Measurements from ENCODE around the gene GPC2.
A peak's percentile ranks its signal among the peaks of the same experiment; 100 is the strongest.
"Not testable (repeated sequence)": the region's sequence is repeated elsewhere in the genome, so short reads cannot be mapped to it uniquely, and the experiment has no call there.

GPC2 gene
- total RNA-seq = 2.3 to 6.1 reads per million in 2 experiments

DNA sequence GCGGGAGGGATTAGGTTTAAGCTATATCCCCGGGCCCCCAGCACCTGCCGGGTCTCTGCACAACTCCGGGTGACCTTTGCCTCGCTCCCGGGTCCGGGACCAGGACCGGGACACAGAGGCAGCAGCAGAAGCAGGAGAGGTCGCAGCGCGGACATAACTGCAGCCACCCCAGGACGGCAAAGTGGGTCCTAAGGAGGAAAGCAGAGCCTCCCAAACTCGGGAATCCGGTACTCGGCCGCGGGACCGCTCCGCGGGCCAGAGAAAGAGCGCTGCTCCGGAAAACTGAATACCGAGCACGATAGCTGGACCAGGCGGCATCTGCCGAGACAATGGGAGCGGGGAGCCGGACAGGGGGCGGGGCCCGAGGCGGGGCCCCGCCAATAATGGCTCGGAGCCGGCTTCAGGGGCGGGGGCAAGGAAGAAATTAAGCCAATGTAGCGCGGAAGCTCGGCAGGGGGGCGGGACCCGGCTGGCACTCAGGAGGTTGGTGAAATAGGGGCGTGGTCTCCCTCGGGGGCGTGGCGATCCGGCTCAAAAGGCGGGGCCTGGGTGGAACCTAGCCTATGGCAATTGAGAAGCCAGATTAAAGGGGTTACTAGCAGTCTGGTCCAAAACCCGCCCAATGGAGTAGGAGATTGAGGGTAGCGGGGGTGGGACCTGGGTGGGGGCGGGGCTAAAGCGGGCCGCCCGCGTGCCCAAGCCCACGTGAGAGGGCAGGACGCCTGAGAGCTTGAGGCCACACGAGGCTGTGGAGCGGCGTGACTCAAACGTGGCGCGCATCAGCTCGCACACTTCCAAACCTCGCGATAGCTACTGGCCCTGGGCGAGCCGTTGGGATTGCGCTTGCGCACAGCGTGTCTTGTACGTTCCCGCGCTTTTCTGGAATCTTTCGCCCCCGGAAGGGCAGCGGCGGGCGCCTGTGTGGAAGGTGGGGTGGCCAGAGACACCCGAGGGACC lies at the start of gene GPC2, which contains the start of gene STAG3:
Gene GPC2, minus strand, starts transcription at position 337 of the 957 bp plus-strand sequence. Its CDS starts 182 bp downstream, at position 155.
Gene STAG3, plus strand, starts transcription at position 874 of the 957 bp plus-strand sequence. CDS start 2,639 bp downstream, outside the sequence.
- DNase-seq (ENCODE audit: low read depth) = peak; percentile 96

DNA sequence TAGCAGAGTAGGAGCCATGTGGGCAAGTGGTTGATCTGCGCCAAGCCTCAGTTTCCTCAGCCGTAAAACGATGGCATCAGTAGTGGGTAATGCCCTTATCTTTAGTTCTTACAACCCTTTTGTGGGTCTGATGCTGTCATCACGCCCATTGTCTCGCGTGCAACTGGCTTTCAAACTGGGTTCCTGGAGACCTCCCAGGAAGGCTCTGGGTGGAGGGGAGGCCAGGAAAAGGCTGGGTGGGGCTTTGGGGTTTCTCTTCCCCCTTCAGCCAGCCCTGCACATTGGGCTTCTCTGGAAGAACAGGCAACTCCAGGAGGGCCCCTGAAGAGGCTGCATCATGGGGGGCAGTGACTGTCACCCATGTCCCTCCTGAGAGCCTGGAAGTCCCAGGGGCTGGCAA lies 47.7 kb upstream of the GPC2 start:
- DNase-seq (ENCODE audit: low read depth) = not testable (repeated sequence)

DNA sequence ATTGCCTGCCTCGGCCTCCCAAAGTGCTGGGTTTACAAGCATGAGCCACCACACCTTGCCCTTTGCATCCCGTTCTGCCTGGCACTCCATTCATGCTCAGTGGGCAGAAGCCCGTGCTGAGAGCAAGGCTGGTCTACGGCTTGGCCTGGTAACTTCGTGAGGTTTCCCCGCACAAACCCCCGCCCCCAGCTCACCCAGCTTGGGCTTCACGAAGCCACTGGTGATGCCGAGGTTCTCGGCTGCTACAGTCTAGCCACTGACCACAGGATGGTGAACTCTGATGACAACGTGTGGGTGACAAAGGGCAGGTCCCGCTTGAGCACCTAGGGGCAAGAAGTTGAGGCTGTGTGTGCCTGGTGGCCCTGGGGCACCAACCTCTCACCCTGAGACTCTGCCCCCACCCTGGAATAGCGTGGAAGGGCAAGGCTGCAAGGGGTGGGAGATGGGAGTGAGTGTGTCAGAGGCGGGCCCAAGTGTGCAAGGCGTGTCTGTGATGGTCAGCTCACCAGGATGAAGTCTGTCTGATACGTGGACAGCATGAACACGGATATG lies 46.3 kb upstream of the GPC2 start:
- DNase-seq (ENCODE audit: low read depth) = not testable (repeated sequence)

DNA sequence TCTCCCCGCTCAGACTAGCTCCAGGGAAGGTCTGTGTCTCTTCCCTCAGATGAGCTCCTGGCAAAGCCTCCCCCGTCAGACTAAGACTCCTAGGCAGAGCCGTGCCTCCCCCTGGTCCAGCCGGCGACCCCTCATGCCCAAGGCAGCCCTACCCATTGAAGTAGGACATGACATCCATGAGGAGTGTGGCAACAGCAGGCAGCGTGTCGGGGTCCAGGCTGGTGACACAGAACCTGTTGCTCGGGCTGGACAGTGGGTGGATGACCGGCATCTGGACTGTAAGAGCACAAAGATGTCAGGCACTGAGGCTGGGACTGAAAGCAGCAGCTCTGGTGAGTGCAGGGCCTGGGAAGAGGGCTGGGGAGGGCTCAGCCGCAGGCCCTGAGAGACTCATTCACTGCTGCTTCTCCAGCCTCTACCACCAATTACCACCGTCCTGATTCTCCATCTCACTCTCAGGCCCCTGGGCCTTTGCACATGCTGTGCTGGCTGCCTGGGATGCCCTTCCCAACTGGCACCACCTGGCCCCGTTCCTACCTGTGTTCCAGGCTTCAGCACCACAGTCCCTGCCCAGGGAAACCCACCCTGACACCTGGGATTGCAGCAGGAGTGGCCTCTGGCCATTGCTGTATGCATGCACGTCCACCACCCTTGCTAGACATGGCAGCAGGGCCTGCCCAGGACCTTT lies 45.4 kb upstream of the GPC2 start:
- no peak for DNase-seq (ENCODE audit: low read depth)

- DNase-seq (ENCODE audit: low read depth) = peak; percentile 27
Observed at GRCh38 chr7:100221767-100222444, 44.7 kb upstream of the GPC2 start.

DNA sequence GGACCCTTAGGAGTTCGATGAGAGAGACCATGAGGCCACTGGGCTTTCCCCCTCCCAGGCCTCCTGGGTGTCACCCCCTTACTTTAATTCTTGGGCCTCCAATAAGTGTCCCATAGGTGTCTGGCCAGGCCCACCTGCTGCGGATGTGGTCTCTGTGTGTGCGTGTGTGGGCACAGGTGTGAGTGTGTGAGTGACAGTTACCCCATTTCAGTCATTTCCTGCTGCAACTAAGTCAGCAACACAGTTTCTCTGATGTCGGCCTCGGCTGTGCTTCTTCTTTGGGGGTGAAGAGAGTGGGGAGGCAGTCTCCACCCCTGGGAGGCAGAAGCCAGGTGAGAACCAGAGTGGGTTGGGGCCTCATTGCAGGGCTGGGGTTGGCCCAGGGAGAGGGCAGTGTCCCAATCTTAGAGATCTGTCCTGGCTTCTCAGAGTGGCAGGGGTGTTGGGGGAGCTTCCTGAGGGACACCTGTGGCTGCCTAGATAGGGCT lies 44.1 kb upstream of the GPC2 start:
- peak; percentile 76 for DNase-seq (ENCODE audit: low read depth)

- DNase-seq (ENCODE audit: low read depth) = no peak
Observed at GRCh38 chr7:100220586-100221230, 43.5 kb upstream of the GPC2 start.

GRCh38 chr7:100219801-100220585 lies 42.8 kb upstream of the GPC2 start, which contains the start of gene PVRIG:
Gene PVRIG (plus strand): TSS chr7:100219949. CDS start chr7:100219971, 22 bp downstream.
- DNase-seq (ENCODE audit: low read depth) = not testable (repeated sequence)

- no peak for DNase-seq (ENCODE audit: low read depth)
Observed at GRCh38 chr7:100219271-100219737, 42.1 kb upstream of the GPC2 start.

- peak; percentile 48 for DNase-seq (ENCODE audit: low read depth)
Observed at GRCh38 chr7:100217934-100218333, 40.8 kb upstream of the GPC2 start.

DNA sequence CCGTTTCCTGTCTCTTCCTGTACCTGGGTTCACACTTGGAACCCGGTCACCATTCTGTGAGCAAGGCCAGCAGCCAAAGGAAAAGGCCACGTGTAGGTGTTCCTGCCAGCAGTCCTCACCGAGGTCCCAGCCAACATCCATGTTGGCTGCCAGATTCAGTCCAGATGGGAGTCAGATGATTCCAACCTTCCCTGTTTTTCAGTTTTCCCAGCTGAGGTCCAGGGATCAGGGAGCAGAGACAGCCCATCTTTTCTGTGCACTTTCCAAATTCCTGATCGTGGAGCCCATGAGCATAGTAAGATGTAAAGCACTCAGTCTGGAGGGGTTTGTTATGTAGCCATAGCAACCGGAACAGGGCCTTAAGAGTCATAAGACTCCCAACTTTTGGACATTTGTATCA lies 38.7 kb upstream of the GPC2 start:
- no peak for DNase-seq (ENCODE audit: low read depth)

DNA sequence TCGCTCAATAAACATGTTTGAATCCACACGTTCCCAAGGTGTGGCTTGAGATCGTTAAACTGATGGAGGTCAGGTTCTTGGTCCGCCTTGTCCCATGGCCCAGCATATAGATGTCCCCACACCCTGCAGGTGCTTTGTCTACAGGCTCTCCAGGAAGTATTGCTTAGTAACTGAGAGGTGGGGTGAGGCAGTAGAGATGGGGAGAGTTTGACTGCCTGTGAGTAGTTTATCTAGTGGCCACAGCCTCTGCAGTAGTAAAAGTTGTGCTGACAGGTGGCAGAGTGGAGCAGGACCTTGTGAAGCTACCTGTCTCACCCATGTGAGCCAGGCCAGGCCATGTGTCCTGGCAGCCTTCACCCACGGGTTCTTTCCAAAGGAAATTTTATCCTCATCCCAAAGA lies 37.2 kb upstream of the GPC2 start:
- not testable (repeated sequence) for DNase-seq (ENCODE audit: low read depth)

DNA sequence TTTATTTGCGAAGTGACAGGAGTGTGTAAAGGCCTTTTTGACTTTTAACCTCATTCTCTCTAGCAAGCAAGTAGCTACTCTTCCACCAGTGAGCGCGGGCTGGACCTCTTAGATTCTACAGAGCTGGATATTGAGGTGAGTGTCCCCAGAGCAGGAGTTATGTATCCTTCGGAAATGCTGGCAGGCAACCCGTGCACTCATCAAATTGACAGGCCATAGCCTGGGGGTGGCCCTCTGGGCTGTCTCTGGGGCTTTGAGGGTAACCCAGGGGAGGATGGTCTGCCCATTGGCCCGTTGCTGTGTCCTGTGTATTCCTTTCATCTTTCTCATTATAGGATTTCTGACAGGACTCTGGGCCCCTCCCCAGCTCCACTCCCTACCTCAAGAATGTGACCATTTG lies 36.5 kb upstream of the GPC2 start:
- DNase-seq (ENCODE audit: low read depth) = no peak

DNA sequence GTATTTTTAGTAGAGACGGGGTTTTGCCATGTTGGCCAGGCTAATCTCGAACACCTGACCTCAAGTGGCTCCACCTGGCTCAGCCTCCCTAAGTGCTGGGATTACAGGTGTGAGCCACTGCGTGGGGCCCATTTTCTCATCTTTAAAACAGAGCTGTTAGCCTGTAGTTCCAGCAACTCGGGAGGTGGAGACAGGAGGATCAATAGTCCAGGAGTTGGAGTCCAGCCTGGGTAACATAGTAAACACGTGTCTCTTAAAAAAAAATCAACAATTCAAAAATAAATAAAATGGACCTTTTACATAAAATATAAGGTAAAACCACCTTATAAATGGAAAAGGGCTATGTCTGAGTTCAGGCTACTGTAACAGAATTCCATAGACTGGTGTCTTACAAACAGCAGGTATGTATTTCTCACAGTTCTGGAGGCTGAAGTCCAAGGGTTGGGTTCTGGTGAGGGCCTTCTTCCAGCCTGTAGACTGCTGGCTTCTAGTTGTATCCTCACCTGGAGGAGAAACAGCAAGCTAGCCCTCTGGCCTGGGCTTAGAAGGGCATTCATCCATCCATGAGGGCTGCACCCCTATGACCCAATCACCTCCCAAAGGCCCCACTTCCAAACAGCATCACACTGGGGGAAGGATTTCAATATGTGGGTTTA lies 35.6 kb upstream of the GPC2 start:
- DNase-seq (ENCODE audit: low read depth) = no peak

DNA sequence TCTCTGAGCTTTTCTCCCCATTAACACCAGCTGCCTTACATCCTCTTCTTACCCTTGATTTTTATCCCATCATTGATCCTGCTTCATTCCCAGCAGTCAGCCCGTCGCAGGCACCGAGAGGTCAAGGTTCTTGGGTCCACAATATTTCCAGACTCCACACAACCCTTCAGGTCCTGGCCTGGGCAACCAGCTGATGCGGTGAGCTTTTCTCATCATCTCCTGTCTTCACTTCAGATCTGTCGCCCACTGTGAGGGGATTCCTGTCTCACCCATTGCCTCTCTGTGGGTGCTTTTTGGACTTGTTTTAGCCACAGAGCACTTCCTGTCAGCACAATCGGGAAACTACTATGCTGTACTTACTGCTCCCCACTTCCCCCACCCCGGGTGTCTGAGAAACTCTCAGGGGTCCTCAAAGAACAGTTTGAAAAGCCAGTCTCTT lies 34.2 kb upstream of the GPC2 start:
- no peak for DNase-seq (ENCODE audit: low read depth)

DNA sequence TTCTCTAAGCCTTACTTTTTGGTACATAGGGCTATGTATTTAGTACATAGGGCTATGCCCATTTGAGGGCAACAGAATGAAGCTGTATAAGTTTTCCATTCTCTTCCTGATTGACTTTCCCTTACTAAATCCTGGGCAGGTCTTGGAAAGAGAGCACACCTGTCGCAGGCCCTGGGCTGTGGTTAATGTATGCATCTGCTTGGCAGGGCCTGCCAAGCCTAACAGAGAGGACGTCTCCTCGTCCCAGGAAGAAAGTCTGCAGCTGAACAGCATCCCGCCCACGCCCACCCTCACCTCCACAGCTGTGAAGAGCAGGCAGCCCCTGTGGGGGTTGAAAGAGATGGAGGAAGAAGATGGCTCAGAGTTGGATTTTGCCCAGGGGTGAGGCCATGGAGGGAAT lies 33.6 kb upstream of the GPC2 start:
- no peak for DNase-seq (ENCODE audit: low read depth)

DNA sequence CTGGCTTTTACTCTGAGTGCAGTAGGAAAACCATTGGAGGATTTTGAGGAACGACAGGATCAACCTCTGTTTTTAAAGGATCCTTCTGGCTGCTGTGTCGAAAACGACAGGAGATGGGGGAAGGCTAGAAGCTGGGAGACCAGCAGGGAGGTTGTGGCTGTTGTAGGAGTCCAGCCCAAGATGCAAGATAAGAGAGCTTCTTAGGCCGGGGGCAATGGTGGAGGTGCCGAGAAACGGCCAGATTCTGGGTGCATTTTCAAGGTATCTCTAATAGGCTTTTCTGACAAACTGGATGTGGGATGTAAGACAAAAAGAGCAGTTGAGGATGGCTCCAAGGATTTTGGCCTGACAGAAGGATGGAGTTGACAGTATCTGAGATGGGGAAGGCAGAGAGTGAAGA lies 32.3 kb upstream of the GPC2 start:
- no peak for DNase-seq (ENCODE audit: low read depth)

DNA sequence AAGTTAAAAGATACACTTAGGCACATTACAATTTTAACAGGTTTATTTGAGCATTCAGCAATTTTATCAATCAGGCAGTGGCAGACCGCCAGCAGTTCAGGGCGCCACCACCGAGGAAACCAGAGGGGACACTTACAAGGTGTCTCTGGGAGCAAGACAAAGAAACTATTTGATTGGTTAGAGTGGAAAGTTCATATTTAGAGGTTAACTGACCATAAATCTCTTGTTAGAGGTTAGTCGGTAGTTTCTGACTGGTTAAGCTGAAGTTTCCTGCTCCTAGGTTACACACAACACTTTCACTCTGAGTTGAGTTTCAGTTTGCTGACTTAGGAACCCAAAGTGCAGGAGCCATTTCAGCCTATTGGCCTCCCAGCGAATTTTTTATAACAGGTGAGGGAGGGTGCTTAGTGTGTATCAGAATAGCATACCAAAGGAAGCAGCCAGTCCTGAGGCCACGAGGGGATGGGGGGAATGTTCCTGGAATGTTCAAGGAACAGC lies 31.8 kb upstream of the GPC2 start:
- no peak for DNase-seq (ENCODE audit: low read depth)

DNA sequence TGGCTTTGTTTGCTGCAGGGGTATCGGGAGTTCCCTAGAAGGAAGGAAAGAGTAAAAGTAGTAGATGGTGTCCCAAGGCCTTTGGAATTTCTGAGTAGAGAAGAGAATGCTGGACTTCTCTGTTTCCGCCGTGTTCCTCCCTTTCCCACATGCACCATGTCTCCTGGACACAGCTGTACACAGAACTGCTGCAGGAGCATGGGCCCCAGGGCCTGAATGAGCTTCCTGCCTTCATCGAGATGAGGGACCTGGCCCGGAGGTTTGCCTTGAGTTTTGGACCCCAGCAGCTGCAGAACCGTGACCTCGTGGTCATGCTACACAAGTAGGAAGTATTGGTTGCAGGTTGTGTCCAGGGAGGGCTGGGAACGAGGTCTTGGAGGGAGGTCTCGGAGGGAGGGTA lies 27.3 kb upstream of the GPC2 start:
- DNase-seq (ENCODE audit: low read depth) = no peak

Measured in T follicular helper cell (primary cell).